Left lung (tissue), 10 donors: ENCODE measurements around the gene TEX44. TPM values are rescaled to one million over a fixed set of nuclear protein-coding genes. Genes with fewer than 3 reads are reported as not detected.
A peak's percentile ranks its signal among the peaks of the same experiment; 100 is the strongest.

ENCODE experiments used
- ATAC-seq: fragments of 200-7000 bp; cut with Tn5 transposase; one replicate; pipeline ENCODE4 v1.9.1; 2020; ENCODE audit warnings: moderate library complexity
- DNase-seq, 4 donors: peaks; one replicate each; pipeline ENCODE4 v3.0.0-alpha.2; 2013 to 2020
- H3K27ac ChIP-seq, 2 donors: fragments of 200-600 bp; sonication (generic) in 1 of 2; one replicate each; pipeline versions ENCODE4 v1.5.0 to v1.8.0; 2020 to 2021
- H3K27me3 ChIP-seq, 2 donors: fragments of 200-600 bp; sonication (generic) in 1 of 2; one replicate each; pipeline versions ENCODE4 v1.5.0 to v1.8.0; 2020 to 2021
- H3K36me3 ChIP-seq, 2 donors: fragments of 200-600 bp; sonication (generic) in 1 of 2; one replicate each; pipeline versions ENCODE4 v1.5.0 to v1.8.0; 2020 to 2021
- H3K4me1 ChIP-seq, 2 donors: fragments of 200-600 bp; one replicate each; pipeline ENCODE4 v1.8.0; 2021
- H3K4me3 ChIP-seq, 2 donors: fragments of 200-600 bp; sonication (generic) in 1 of 2; one replicate each; pipeline versions ENCODE4 v1.5.0 to v1.8.0; 2020 to 2021; ENCODE audit warnings: mild to moderate bottlenecking in 1 of 2
- H3K9me3 ChIP-seq, 2 donors: fragments of 200-600 bp; sonication (generic) in 1 of 2; one replicate each; pipeline versions ENCODE4 v1.5.0 to v1.8.0; 2020 to 2021
- intact Hi-C, 2 donors: fragments of 100-400 bp; cut with DNase I; formaldehyde crosslinking; loops; one replicate each; pipeline versions ENCODE4 v1.11.2 to v1.14.2; 2022
- polyA plus RNA-seq, 6 donors: library from polyadenylated mRNA; unstranded; fragments of 120-200 nt; gene quantifications; one replicate each; pipeline ENCODE4 v1.2.1, GENCODE V29; 2013; ENCODE audit not compliant: insufficient read length in 6 of 6
- total RNA-seq, 2 donors: library from RNA; stranded (reverse); fragmentation: NEBNext Ultra II Directional; extraction: Animal tissue kit (Norgen Biotek cat#: 25700); gene quantifications; one replicate each; pipeline ENCODE4 v1.2.1, GENCODE V29; 2021
- TF ChIP-seq, protein P1 (sequence below), 2 donors: fragments of 200-600 bp; sonication (generic) in 1 of 2; IDR thresholded peaks; one replicate each; pipeline versions ENCODE4 v1.5.0 to v1.8.0; 2021; ENCODE audit warnings: antibody characterized with exemption in 2 of 2
- donor health status: DM: no; HTN: yes; CAD: no.
- donor health status: DM: no; HTN: no; CAD: no.

The TEX44 gene
- total and polyA plus RNA-seq, 8 donors: not detected

- H3K4me1 ChIP-seq: peaks cover 17 to 36% of the 10 kb centered on the region in 2 donors
- no peaks in the 10 kb centered on the region for H3K9me3 ChIP-seq
- H3K27ac ChIP-seq: no peak overlapping the region
- ATAC-seq: no peak
- TF ChIP-seq, protein P1, sequence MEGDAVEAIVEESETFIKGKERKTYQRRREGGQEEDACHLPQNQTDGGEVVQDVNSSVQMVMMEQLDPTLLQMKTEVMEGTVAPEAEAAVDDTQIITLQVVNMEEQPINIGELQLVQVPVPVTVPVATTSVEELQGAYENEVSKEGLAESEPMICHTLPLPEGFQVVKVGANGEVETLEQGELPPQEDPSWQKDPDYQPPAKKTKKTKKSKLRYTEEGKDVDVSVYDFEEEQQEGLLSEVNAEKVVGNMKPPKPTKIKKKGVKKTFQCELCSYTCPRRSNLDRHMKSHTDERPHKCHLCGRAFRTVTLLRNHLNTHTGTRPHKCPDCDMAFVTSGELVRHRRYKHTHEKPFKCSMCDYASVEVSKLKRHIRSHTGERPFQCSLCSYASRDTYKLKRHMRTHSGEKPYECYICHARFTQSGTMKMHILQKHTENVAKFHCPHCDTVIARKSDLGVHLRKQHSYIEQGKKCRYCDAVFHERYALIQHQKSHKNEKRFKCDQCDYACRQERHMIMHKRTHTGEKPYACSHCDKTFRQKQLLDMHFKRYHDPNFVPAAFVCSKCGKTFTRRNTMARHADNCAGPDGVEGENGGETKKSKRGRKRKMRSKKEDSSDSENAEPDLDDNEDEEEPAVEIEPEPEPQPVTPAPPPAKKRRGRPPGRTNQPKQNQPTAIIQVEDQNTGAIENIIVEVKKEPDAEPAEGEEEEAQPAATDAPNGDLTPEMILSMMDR (IDR thresholded peaks at IDR 0.05): no peak
- no peak overlapping the region for H3K4me3 ChIP-seq
- H3K27me3 ChIP-seq: no peaks in the 10 kb centered on the region
- intact Hi-C loops: no loop called here
- no peaks in the 10 kb centered on the region for H3K36me3 ChIP-seq
- peak in 1 of 4 donors; percentile 34 for DNase-seq
These were observed 14.3 kb downstream of the TEX44 start for GRCh38 chr2:231606941-231607340.

- H3K36me3 ChIP-seq: no peaks in the 10 kb centered on the region
- TF ChIP-seq, protein P1 (IDR thresholded peaks at IDR 0.05): no peak
- H3K27me3 ChIP-seq: peaks cover 0 to 22% of the 10 kb centered on the region in 2 donors
- ATAC-seq (peak; percentile 17), DNase-seq (peak in 1 of 4 donors; percentile 51)
- intact Hi-C loops: loop anchor here in 1 of 2 donors (2.0 to 5.0 kb wide), 2 partner anchors 66 to 103 kb away; no protein-coding TSS in a partner anchor
- H3K27ac ChIP-seq: peak overlapping the region; percentile 92 to 94
- no peaks in the 10 kb centered on the region for H3K9me3 ChIP-seq
- H3K4me3 ChIP-seq: no peak overlapping the region
- peaks cover 26 to 49% of the 10 kb centered on the region in 2 donors for H3K4me1 ChIP-seq
These were observed 18.8 kb downstream of the TEX44 start for GRCh38 chr2:231611273-231612108.

DNA sequence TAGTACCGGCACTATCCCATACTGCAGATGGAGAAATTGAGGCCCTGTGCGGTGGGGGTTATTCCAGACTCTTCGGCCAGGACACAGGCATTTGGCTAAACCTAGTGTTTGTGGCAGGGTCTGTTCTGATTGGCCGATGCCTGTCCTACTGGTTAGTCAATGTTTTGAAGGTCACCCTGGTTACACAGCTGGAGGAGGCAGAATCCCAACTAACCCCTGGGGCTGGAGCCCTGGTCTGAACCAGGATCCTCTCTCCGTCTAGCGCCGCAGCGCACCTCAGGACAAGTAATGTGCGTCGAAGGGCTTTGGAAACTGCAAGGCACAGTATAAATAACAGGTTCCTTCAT is 19.4 kb downstream of the TEX44 start:
- Histone ChIP-seq H3K4me1 (peaks cover 26 to 49% of the 10 kb centered on the region in 2 donors), H3K27me3 (peaks cover 0 to 22% of the 10 kb centered on the region in 2 donors), H3K4me3 (no peak overlapping the region), H3K9me3 (no peaks in the 10 kb centered on the region), H3K36me3 (no peaks in the 10 kb centered on the region), H3K27ac (peak overlapping the region; percentile 92 to 94)
- intact Hi-C loops: loop anchor here in 1 of 2 donors (2.0 to 5.0 kb wide), 2 partner anchors 65 to 103 kb away; no protein-coding TSS in a partner anchor
- peak; percentile 12 for ATAC-seq
- TF ChIP-seq, protein P1 (IDR thresholded peaks at IDR 0.05): no peak
- peak in 2 of 4 donors; percentile 58 to 65 for DNase-seq

DNA sequence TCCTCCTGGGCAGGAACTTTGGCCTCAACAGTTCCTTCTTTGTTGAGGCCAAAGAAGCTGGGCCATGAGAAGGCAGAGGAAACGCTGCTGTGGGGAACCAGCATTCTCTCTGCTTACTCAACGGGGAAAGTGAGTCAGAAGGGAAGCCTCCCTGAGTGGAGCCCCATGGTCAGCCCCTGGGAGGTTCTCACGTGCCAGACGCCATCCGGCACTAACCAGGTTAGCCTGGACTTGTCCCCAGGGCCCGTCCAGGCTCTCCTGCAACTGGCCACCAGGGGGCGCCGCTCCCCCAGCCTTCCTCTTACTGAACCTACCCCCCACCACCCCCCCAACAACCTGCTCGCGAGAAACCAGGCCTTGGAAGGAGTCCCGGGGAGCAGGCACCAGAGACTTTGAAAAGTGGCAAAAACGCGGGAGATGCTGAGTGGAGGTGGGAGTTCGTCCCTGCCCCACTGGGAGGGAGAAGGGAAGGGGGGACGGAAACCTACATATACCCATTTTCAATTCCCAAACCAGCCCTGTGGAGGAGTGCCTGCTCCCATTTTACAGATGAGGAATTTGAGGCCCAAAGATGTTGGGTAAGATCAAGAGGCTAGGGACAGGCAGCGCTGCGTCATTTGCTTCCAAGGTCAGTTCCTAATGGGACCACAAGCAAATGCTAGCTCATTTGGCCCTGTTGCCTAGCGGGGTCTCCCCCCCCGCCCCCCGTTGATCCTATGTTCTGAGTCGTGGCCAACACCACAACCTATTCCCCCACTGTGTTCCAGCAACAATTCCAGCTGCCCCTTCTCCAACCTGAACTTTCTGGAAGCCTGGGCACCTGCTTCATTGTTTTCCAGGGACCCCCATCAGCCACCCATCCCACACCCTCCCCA is 20.0 kb downstream of the TEX44 start:
- peak overlapping the region in 1 of 2 donors; percentile 47 for H3K4me3 ChIP-seq
- ATAC-seq (peak; percentile 79), DNase-seq (peak; percentile 78 to 97 (median 92))
- peaks cover 26 to 49% of the 10 kb centered on the region in 2 donors for H3K4me1 ChIP-seq
- intact Hi-C loops: loop anchor here in 1 of 2 donors (2.0 to 5.0 kb wide), 2 partner anchors 65 to 102 kb away; no protein-coding TSS in a partner anchor
- TF ChIP-seq, protein P1 (IDR thresholded peaks at IDR 0.05): peak; percentile 91 to 98
- no peaks in the 10 kb centered on the region for H3K36me3 ChIP-seq
- H3K27ac ChIP-seq: peak overlapping the region; percentile 92 to 94
- peaks cover 0 to 22% of the 10 kb centered on the region in 2 donors for H3K27me3 ChIP-seq
- H3K9me3 ChIP-seq: no peaks in the 10 kb centered on the region
